DMS79 (cell line): ENCODE results near the gene FAR2.
A peak's percentile ranks its signal among the peaks of the same experiment; 100 is the strongest.
"Not testable (repeated sequence)": the region's sequence is repeated elsewhere in the genome, so short reads cannot be mapped to it uniquely, and the experiment has no call there.

Experiments used
- DNase-seq: peaks from one replicate; lab custom pipeline; 2025; lab: John Stamatoyannopoulos, UW

Gene FAR2

DNA sequence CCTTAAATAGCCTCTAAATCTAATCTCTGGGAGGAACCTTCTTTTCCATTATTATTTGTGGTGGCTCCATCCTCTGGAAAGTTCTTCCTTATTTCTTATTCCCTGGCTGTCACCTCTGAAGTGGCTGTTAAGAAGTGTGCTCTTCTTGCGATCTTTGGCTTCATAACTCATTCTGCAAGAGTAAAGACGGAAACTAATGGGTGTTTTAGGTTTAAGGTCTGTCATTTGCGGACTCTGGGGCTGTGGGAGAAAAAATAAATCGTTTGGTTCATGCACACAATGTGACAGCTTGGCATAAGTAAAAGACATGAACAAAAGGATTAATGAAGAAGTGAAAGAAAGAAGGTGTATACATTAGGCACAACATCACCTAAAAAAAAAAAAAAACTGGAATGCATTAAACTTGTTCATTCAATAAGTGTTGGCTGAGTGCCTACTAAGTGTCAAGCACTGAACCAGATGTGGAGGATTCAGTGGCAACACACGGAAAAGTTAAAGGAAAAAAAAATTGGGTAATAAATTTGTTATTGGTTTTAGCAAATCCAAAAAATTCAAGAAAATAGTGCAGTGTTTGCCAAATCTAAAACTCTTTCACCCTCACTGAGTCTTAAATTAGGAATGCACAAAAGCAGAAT is 132.4 kb downstream of the FAR2 start:
- DNase-seq: no peak

DNA sequence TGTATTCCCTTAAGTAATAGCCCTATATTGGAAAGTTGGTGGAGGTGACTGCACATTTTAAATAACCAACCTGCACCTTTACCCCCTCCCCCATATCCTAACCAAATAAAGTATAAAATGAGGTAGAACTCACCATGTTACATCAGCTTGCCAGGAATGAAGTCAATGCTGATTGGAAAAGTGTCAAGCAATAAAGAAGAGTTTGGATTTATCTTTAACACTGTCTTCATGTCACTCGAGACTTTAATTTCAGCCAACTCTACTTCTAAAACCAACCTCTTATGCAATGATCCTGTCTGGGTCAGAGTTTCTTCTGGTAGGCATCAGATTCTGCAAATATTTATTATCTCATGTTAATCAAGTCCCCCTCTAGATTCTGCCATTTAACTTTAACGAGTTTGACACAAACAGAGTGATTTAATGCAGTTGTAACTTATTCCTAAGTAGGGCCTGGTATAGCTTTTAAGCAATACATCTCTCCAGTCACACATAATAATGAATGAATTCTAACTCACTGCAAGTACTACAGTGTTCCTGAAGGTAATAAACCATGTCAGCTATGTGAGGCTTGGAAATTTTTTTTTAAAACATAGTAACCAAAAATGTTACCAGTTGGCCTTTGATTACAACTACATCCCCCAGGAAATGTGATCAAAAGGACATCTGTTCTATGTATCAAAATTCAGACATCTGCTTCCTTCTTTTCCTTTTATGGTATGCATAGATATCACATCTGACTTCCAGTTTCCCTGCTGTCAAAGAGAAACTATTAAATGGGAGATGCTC is 133.1 kb downstream of the FAR2 start:
- no peak for DNase-seq

DNA sequence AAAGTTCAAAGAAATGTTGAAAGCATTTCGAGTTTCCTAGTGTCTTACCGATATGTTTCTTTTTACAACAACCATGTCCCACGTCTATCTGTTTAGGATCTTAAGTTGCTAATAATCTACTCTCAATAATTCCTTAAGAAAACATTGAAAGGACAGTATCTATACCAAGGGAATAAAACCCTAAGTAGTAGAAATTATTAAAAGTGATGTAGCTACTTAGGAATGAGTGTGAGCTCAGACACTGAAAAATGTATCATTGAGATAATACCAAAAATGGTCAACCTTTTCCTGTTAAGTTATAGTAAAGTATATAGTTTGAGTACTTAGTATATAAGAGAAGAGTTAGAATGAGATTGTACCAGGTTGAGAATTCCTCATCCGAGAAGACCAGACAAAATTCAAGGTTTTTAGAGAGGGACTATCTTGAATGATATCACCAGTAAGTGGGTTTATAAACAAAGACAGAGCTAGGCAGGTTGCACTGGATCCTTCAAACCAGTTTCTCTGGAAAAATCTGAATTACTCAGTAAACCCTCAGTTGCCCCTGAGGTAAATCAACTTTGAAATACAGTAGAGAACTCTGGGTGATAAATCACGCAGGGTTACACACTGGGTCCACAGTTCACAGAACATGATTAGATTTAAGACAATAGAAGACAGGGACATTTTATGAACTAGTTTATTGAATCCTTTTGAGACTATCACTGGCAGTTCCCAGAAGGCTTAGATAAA is 135.1 kb downstream of the FAR2 start:
- no peak for DNase-seq

DNA sequence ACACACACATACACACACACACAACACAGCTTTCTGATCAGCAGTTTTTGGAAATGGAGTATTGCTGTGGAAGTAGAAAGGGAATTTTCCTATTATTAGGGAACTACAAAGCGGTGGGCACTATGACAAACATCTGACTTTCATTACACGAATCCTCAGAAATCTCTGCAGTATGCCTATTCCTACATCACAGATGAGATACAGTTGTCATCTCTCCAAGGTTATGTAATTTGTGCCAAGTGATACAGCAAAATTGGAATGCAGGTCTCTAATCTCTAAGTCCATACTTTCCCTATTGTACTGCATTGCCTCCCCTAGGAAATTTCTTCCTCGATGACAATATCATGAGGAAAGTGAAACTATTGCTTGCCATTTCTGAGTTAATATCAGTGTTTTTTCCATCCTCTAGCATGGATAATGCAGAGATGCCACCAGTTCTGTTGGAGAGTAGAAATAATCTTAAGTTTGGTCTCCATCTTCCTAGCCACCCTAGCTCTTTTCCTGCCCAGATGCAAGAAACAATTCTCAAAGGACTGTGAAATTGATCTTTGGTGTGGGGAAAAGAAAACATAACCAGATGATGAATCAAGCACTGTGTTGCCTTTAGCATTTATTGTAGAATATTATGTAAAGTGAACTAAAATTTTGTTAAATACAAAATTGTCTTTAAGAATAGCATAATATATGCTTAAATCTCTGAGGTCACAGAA is 137.2 kb downstream of the FAR2 start:
- DNase-seq: no peak

DNA sequence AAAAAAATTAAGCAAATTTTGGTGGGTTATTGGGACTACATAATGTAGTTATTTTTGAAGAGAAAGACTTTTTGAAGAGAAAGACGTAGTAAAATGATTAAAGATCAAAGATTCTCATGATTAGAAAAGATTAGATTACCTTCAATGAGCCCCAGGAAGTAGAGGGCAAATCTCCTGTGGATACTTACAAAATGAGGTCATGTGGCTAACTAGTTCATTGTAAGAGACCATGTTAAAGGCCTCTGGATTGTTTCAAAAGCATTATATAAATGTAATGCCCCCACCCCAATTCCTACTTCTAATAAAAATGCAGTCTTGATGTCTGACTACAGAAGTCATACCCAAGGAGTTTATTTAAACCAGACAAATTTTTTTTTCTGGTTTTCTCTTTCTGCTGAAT is 138.5 kb downstream of the FAR2 start:
- no peak for DNase-seq

DNA sequence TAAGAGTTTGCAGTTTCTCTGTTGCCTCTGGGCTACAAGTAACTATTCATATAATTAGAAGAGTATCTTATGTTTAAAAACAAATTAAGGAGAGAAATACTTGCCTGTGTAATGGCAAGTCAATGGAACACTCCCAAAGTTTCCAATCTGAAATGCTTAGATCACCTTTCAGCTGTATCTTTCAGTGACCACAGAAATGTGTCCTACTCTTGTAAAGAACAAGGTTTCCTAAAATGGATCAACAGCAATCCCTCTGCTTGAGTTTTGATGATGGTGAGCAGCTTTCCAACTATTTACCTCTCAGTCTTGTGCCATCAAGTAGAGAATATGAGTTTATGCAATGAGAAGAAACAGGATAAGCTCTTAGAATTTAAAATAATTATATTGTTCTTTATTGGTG is 139.0 kb downstream of the FAR2 start:
- no peak for DNase-seq

DNA sequence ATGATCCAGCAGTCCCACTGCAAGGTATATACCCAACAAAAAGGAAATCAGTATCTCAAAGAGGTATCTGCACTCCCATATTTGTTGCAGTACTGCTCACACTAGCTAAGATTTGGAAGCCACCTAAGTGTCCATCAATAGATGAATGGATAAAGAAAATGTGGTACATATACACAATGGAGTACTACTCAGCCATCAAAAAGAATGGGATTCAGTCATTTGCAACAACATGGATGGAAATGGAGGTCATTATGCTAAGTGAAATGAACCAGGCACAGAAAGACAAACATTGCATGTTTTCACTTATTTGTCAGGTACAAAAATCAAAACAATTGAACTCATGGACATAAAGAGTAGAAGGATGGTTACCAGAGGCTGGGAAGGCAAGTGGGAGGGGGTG is 141.4 kb downstream of the FAR2 start:
- DNase-seq: not testable (repeated sequence)

DNA sequence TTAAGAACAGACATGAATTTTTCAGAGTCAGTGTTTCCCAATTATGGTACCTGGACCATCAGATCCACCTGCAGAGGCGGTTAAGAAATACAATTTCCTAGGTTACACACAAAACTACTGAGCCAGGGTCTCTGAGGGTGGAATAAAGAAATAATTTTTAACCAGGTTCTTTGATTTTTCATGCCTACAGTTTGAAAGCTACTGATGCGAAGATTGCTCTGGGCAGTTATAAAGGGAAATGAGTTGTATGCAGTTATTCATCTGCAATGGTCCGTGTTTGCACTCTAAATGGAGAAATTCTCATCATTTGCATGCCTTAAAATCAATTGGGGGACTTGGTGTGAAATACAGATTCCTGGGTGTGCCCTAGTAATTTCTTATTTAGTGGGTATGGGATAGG is 142.1 kb downstream of the FAR2 start:
- DNase-seq: no peak

DNA sequence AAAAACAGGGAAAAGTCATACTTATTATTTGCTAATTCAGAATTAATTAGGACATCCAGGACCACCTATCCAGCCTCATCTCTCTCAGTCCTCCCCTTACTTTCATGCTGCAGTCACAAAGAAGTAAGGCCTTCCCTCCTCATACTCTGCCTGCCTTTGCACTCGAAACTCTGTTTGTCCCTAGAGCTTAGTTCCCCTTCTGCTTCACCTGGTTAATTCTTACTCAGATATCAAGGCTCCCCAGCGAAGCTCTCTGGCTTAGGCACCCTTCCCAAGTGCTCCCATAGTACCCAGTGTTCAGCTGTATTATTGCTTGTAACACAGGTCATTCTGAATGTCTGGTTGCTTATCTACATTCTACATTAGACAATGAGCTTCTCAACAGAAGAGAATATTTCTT is 150.6 kb downstream of the FAR2 start:
- no peak for DNase-seq

DNA sequence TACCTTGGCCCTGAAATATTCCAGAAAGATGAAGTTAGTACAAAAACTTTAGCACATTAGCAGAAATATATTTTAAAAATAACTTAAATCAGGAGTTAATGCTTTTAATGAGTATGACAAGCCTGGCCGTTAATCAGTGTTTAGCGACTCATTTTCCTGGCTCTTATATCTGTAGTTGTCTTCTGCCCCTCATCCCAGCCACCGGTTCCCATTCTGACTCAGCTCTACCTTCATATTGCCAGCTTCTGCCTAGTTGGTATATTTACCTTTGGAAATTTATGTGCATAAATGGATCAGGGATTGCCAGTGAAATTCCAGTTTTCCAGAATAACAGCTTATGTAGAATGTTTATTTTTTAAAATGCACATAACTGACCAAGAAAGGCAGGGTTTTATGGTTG is 152.0 kb downstream of the FAR2 start:
- no peak for DNase-seq

DNA sequence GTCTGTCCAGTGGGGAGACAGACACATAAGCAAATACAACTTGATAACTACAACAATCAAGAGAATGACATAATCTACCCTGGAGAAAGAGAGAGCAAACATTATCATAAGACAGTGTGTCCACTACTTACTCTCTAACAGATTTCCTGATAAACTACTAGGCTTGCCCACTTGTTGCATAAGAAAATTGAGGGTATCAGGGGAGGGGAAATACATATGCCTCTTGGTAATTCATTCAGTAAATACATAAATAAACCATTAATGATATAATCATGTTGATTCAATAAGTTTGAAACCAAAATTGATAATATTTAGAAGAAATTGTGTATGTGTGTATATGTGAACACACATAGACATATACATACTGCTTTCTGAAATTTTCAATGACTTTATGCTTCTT is 155.3 kb downstream of the FAR2 start:
- no peak for DNase-seq

DNA sequence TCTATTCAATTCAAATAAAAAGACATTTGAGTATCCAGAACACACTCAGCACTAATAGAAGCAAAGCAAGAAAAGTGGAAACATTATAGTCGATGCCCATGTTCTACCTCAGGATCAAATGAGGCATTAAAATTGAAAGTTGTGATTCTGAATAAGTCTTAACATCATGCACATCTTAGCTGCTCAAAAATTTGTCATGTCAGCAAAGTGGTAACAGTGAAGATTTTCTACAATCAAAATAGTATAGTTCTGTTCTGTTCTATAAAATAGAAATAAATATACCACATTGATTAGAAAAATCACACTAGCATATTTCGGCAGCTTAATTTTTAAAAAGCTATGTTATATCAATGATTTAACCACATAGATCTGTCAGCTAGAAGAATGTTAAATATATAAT is 157.2 kb downstream of the FAR2 start:
- DNase-seq: no peak

DNA sequence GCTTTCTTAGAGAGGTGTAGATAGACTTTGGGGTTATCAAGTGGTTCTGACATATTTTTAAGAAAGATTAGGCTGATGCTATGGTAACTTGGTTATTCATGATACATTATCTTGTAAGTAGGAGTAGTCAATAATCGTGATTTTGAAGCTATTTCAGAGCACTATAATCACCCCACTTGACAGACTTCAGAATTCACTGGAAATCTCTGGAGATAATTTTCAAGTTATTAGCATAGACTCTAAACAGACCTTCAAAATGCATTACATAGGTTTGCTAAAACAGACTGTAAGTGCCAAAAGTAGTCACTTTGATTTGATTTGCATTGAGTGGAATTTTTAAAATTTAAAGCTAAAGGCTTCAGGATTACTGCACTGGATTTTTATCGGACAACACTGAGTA is 157.6 kb downstream of the FAR2 start:
- DNase-seq: no peak

DNA sequence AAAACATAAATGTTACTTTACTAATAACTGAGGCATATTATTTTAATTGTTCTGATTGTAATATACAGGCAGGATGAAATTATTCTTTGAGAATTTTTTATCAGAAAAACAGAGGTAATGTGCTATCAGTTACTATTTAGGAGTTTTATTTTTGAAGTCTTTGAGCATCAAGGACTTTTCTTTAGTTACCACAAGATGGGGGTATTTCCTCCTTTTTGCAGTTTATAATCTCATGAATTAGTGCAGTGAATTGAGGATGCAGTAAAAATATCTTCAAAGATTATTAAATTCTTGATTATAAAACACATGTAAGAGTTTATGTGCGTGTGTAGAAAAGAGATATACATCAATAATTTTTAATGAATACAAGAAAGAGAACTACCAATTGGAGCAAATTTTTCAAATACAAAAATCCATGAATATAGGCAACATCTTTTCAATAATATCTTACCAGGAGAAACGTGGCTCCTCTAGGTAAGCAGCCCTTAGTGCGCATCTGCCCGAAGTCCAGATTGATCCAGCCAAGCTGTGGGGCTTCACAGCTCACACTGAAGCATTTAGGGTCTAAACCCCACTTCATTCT is 160.3 kb downstream of the FAR2 start:
- no peak for DNase-seq

DNA sequence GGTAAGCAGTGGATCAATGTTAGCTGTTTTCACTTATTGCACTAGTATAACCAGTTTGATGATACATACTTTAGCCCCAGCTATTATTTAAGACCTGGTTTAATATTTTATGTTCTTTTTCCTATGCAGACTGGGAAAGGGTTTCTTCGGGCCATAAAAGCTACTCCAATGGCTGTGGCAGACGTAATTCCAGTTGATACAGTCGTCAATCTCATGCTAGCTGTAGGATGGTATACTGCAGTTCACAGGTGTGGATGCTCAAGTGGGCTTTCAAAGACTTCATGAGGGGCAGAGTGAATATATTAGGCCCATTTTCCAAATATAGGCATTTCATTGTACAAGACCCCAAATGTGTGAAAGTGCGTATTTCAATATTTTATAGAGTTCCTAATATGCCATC is 161.8 kb downstream of the FAR2 start:
- no peak for DNase-seq

DNA sequence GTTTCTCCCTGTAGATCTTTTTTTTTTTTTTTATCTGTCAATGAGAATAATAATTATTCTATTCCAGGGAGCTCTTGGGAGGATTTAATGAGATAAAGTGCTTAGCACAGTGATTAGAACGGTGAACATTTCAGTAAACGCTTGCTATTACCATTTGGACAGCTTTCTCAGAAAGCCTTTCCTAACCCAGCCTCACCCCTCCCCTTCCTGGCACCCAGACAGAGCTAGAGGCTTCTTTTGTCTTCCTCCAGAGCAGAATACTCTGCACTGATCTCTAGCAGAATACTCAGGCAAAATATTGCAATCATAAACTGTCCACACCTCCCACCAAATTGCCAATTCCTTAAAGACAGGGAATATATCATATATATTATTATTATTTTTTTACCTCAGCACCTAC is 165.3 kb downstream of the FAR2 start:
- no peak for DNase-seq

DNA sequence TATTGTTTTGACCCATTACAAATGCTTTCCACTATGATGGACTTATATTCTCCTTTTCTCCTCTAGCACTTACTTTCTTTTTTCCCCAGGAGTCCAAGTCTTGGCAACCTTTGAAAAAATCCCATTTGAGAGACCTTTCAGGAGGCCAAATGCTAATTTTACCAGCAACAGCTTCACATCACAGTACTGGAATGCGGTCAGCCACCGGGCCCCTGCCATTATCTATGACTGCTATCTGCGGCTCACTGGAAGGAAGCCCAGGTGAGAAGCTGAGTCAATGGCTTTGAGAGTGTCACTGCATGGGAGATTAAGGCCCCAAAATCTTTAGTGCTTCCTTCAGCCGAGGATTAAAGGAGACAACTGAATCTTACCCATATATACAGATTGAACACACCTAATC is 167.7 kb downstream of the FAR2 start:
- no peak for DNase-seq

DNA sequence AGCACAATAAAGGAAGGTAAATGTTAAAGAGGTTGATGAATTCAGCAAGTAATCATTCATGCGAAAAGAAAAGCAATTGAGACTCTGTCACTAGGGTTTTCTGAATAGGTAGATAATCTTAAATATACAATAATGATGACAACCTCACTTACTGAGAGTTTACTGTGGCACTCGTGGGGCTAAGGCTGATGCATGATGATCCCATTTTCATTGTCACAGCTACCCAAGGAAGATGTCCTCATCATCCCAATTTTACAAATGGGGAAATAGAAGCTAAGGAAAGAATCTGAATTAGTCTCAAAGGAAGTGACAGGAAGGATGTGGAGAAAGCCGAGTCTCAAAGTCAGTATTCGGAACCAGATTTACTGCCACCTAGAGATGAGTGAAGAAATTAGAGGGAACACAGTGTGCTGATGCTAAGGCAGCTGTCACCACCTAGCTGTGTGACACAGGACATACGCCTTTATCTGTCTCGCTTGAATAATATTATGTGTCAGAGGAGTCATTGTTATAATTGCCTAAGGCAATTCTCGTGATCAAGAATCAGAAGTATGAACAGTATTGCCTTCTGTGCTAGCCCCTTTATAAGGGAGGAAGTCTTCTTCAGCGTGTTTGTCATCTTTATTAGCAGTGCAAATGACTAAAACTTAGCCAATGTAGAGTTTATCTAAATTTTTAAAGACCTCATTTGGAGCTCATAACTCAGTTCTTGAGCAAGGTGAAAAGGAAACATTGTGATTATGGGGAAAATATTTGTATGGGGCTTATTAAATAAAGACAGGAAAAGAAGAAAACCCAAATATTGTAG is 168.7 kb downstream of the FAR2 start:
- DNase-seq: peak; percentile 14

DNA sequence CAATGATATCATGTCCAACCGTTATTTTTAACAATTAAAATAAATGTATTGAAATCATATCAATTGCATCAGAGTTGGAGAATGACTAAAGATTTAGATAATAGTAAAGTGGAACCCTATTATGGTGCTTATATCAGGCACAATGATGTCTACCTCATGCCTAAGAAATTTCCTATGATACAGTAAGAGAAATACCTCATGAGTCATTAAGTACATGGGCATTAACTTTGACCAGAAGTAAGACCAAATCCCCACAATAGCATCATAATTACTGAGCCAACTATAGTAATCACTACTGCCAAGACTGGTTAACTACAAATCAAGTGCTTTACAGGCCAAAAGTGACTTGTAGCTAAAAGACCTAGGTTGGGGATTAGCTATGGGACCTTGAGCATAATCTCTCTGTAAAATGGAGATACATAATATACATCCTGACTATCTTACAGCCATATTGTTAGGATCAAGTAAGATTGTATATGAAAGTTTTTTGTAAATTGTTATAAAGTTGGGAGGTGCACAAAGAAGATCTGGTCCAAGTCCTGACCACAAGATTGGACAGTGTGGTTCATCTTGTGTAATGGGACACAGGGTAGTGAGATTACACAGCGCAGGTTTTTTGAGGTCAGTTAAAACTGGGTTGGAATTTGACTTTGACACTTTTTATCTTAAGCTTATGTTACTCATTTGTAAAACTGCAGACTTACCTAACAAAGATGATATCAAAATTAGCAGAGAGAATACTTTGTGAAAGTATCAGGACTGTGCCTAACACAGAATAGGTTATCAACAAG is 171.4 kb downstream of the FAR2 start:
- DNase-seq: no peak

DNA sequence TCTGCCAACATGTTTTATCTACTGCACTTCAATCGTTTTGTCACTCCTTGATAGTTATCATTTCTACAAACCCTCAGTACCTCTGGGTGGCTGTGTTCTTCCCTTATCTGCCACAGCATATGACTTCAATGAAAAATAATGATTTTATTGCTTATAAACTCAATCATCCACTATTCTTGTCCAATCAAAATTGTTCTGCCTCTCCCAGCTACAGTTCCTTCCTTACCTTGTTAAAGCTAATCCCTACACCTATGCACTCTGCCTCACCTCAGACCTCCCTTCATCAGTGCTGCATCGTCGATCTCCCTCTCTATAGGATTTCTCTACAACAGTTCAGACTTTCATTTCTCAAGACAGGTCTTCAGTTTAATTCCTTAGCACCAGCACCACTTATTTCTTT is 173.1 kb downstream of the FAR2 start:
- no peak for DNase-seq

DNA sequence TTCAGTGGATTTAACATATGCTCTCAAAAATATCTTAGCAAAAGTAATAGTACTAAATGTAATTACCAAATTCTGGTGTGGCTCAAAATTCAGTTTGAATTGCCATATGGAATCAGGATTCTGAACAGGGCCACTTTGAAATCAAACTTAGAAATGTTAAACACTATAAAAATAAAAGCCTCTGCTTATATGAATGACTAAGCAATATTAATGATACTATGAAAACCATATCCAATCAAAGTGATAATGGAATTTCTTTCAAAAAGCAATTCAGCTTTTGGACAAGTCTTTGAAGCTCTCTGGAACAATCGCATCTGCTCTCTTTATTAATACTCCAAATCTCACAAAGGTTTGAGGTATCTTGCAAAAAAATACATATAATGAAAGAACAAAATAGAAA is 180.3 kb downstream of the FAR2 start:
- DNase-seq: no peak
